Measurements from ENCODE around the gene BBS7.

DNA sequence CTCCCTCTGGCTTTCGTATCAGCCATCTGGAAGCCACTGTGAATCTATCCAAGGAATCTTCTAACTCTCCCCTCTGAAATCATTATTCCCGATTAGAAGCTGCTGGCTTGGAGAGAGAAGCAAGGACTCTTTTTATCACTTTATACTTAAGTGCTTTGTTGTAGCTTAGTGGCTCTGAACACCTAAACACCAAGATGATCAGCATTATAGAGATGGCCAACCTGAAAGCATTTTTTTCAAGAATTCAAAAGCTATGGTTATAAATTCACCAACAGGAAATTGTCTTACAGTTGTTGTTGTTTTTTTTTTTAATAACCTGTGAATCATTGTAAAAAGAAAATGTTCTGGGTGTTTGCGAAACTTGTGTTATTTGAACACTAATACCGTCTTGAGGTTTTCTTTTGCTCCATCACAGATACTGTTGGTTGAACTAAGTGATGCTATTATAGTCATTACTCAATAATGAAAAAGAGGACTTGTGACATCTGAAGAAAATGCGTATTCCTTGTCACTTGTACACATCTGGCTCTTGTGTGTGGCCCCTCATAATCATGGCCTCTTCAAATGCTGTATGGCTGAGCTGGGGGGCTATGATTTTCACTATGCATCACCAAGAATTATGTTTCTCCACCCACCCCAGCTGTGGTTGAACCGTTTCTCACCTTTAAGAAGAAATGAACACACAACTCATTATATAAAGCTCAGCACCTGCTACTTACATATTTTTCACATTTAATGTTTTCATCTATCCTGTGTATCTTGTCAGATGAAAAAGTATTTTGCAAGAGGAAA is 93.5 kb downstream of the BBS7 start:
- TF ChIP-seq, protein P1, sequence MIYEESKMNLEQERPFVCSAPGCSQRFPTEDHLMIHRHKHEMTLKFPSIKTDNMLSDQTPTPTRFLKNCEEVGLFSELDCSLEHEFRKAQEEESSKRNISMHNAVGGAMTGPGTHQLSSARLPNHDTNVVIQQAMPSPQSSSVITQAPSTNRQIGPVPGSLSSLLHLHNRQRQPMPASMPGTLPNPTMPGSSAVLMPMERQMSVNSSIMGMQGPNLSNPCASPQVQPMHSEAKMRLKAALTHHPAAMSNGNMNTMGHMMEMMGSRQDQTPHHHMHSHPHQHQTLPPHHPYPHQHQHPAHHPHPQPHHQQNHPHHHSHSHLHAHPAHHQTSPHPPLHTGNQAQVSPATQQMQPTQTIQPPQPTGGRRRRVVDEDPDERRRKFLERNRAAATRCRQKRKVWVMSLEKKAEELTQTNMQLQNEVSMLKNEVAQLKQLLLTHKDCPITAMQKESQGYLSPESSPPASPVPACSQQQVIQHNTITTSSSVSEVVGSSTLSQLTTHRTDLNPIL (CRISPR knock-in tag; IDR thresholded peaks at IDR 0.05; ENCODE audit: low read depth): no peak
- TF ChIP-seq ARNTL (CRISPR knock-in tag; IDR thresholded peaks at IDR 0.05; ENCODE audit: borderline replicate concordance, low read depth) (no peak), RARB (CRISPR knock-in tag; IDR thresholded peaks at IDR 0.05) (no peak), TCF4 (CRISPR knock-in tag; IDR thresholded peaks at IDR 0.05; ENCODE audit: borderline replicate concordance) (no peak), CSDC2 (CRISPR knock-in tag; IDR thresholded peaks at IDR 0.05) (no peak), ZFP30 (CRISPR knock-in tag; IDR thresholded peaks at IDR 0.05) (no peak), ZC3H10 (CRISPR knock-in tag; IDR thresholded peaks at IDR 0.05) (no peak)
